ENCODE measurements around the gene PAQR8.

DNA sequence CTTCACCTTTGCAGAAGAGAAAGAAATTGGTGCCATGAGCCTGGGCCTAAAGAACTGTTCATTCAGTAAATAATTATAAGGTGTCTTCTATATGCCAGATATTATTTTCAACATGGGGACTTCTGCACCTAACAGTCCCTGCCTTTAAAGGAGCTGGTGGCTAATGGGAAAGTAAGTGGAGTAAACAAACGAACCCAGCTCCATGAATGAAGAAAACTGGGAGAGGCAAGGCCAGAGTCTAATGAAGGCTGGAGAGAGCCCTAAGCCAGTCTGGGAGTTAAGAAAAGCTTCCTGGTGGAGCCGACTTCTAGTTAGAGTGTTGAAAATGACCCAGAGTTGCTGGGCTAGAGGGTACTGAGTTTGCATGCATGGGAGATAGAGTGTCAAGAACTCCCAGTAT is 34.0 kb downstream of the PAQR8 start:
- TF ChIP-seq, protein P1, sequence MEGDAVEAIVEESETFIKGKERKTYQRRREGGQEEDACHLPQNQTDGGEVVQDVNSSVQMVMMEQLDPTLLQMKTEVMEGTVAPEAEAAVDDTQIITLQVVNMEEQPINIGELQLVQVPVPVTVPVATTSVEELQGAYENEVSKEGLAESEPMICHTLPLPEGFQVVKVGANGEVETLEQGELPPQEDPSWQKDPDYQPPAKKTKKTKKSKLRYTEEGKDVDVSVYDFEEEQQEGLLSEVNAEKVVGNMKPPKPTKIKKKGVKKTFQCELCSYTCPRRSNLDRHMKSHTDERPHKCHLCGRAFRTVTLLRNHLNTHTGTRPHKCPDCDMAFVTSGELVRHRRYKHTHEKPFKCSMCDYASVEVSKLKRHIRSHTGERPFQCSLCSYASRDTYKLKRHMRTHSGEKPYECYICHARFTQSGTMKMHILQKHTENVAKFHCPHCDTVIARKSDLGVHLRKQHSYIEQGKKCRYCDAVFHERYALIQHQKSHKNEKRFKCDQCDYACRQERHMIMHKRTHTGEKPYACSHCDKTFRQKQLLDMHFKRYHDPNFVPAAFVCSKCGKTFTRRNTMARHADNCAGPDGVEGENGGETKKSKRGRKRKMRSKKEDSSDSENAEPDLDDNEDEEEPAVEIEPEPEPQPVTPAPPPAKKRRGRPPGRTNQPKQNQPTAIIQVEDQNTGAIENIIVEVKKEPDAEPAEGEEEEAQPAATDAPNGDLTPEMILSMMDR (IDR thresholded peaks at IDR 0.05; ENCODE audit: insufficient read depth, low read depth, low read length), result no peak
- TF ChIP-seq EZH2 (IDR thresholded peaks at IDR 0.05; ENCODE audit: insufficient read depth, low read length), result no peak
